Muscle layer of duodenum (tissue), 2 donors: Measurements from ENCODE around the gene UPF3A.

ENCODE experiments used
- H3K27ac ChIP-seq: one replicate; pipeline ENCODE4 v1.7.0; 2013; ENCODE audit warnings: mild to moderate bottlenecking, low read length
- H3K27me3 ChIP-seq: one replicate; pipeline ENCODE4 v1.7.0; 2013; ENCODE audit warnings: low read depth, mild to moderate bottlenecking, control low read depth, low read length
- H3K36me3 ChIP-seq, 2 donors: one replicate each; pipeline ENCODE4 v1.7.0; 2013; ENCODE audit warnings: low read length in 2 of 2, control low read depth in 1 of 2, mild to moderate bottlenecking in 1 of 2; ENCODE audit not compliant: insufficient read depth in 2 of 2, control insufficient read depth in 1 of 2
- H3K4me1 ChIP-seq, 2 donors: one replicate each; pipeline ENCODE4 v1.7.0; 2013; ENCODE audit warnings: low read length in 2 of 2, mild to moderate bottlenecking in 2 of 2, control low read depth in 1 of 2, moderate library complexity in 1 of 2; ENCODE audit not compliant: insufficient read depth in 2 of 2, control insufficient read depth in 1 of 2
- H3K4me3 ChIP-seq, 2 donors: one replicate each; pipeline ENCODE4 v1.7.0; 2013; ENCODE audit warnings: low read length in 2 of 2, low read depth in 1 of 2, mild to moderate bottlenecking in 1 of 2
- H3K9me3 ChIP-seq, 2 donors: one replicate each; pipeline ENCODE4 v1.7.0; 2013; ENCODE audit warnings: low read length in 2 of 2, control low read depth in 1 of 2, mild to moderate bottlenecking in 1 of 2; ENCODE audit not compliant: control insufficient read depth in 1 of 2
- donor health status: healthy.

Gene UPF3A, protein sequence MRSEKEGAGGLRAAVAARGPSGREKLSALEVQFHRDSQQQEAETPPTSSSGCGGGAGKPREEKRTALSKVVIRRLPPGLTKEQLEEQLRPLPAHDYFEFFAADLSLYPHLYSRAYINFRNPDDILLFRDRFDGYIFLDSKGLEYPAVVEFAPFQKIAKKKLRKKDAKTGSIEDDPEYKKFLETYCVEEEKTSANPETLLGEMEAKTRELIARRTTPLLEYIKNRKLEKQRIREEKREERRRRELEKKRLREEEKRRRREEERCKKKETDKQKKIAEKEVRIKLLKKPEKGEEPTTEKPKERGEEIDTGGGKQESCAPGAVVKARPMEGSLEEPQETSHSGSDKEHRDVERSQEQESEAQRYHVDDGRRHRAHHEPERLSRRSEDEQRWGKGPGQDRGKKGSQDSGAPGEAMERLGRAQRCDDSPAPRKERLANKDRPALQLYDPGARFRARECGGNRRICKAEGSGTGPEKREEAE

DNA sequence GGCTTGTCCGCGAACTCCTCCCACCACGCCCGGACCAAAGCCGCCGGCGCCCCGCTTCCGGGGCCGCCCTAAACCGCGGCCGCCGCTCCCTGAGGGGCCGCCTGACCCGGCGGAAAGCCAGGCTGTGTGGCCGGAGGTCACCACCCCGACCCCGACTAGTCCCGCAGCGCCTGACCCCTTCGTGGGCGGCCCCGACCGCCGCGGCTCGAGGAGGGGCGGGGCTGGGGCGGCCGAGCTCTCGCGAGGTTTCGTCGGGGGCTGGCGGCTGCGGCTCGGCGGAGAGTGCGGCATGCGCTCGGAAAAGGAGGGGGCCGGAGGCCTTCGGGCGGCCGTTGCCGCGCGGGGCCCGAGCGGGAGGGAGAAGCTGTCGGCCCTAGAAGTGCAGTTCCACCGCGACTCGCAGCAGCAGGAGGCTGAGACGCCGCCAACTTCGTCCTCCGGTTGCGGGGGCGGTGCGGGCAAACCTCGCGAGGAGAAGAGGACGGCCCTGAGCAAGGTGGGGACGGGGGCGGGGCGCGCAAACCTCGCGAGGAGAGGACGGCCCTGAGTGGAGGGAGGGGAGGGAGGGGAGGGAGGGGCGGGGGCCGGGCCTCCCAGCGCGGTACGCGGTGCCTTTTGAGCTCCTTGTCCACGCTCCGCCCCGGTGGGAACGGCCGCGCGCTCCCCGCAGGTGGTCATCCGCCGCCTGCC, at the start of gene UPF3A:
Gene UPF3A (plus strand): TSS at position 251 of the 690 bp plus-strand sequence. CDS start 39 bp downstream, at position 290.
- peaks cover under 1 to 6% of the 10 kb centered on the region in 2 donors for H3K36me3 ChIP-seq
- no peaks in the 10 kb centered on the region for H3K9me3 ChIP-seq

DNA sequence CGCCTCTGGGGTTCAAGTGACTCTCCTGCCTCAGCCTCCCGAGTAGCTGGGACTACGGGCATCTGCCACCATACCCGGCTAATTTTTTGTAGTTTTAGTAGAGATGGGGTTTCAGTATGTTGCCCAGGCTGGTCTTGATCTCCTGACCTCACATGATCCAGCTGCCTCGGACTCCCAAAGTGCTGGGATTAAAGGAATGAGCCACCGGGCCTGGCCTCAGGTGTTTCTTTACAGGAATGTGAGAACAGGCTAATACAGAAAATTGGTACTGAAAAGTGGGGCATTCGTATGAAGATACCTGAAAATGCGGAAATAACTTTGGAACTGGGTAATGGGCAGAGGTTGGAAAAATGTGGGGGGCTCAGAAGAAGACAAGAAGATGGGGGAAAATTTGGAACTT, 49.5 kb upstream of the UPF3A start:
- H3K4me1 ChIP-seq = peaks cover 7 to 10% of the 10 kb centered on the region in 2 donors
- no peak overlapping the region for H3K4me3 ChIP-seq
- H3K36me3 ChIP-seq = no peaks in the 10 kb centered on the region
- no peaks in the 10 kb centered on the region for H3K27me3 ChIP-seq
- no peaks in the 10 kb centered on the region for H3K9me3 ChIP-seq
- no peak overlapping the region for H3K27ac ChIP-seq

More for the DNA sequence above, at the start of gene UPF3A:
- peaks cover 13 to 19% of the 10 kb centered on the region in 2 donors for H3K4me1 ChIP-seq
- peak within 1 kb of the TSS; percentile 81 for H3K27ac ChIP-seq
- no peaks in the 10 kb centered on the region for H3K27me3 ChIP-seq
- H3K4me3 ChIP-seq = peak within 1 kb of the TSS; percentile 77 to 88

DNA sequence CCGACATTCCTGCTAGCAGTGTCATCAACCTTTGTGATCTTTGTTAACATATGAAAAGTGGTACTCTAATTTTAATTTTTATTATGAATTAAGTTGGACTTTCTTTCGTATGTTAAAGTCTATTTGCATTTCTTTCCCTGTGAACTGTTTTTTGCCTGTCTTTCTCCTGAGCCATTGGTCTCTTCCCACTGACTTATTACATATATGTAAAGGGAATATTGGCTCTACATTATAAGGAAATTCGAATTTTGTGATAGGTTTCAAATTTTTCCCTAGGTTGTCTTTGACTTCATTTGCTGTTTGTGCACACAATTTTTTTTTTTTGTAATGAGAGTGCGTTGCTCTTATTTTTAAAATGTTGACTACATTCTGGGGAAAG, 47.1 kb upstream of the UPF3A start:
- no peak overlapping the region for H3K27ac ChIP-seq
- peaks cover 7 to 10% of the 10 kb centered on the region in 2 donors for H3K4me1 ChIP-seq
- peaks cover 17 to 21% of the 10 kb centered on the region in 2 donors for H3K36me3 ChIP-seq
- H3K4me3 ChIP-seq = peak overlapping the region; percentile 55 to 96
- H3K27me3 ChIP-seq = no peaks in the 10 kb centered on the region
- H3K9me3 ChIP-seq = no peaks in the 10 kb centered on the region

DNA sequence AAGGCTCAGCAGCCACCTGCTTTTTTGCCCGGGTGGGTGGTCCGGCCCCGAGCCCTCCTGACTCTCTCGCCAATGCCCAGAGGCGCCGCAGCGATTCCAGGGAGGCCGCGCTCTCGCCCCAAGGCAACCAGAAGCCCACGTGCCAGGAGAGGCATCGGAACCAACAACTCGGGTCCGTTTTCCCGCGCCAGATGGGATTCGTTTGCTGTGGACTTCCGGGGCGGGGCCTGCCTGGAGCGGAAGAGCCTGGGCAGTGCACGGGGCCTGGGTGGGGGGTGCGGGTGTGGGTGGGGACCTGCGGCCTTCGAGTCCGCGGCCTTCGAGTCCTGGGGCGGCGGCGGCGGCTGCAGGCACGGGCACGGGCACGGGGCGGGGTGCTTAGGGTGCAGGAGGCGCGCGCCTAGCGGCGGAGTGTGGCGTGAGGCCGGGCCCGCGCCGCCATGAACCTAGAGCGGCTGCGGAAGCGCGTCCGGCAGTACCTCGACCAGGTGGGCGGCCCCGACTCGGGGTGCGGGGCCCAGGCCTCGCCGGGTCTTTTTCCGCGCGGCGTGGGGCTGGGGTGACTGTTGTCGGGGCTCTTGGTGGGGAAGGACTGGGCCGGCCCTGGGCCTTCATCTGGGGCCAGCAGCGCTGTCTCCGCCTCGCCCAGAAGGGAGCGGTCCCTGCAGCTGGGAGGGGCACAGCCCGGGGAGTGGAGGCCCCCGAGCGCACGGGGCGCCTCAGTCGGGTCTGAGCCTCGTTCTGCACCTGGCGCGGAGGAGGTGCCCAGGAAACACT, 46.6 kb upstream of the UPF3A start, which contains the start of gene CDC16:
Gene CDC16 (plus strand): TSS at position 253 of the 777 bp plus-strand sequence. CDS start 188 bp downstream, at position 441.
- no peaks in the 10 kb centered on the region for H3K9me3 ChIP-seq
- peak within 1 kb of the TSS; percentile 67 for H3K27ac ChIP-seq
- H3K36me3 ChIP-seq = peaks cover 22 to 26% of the 10 kb centered on the region in 2 donors
- peaks cover 7 to 10% of the 10 kb centered on the region in 2 donors for H3K4me1 ChIP-seq
- no peaks in the 10 kb centered on the region for H3K27me3 ChIP-seq
- H3K4me3 ChIP-seq = peak within 1 kb of the TSS; percentile 94 to 96

DNA sequence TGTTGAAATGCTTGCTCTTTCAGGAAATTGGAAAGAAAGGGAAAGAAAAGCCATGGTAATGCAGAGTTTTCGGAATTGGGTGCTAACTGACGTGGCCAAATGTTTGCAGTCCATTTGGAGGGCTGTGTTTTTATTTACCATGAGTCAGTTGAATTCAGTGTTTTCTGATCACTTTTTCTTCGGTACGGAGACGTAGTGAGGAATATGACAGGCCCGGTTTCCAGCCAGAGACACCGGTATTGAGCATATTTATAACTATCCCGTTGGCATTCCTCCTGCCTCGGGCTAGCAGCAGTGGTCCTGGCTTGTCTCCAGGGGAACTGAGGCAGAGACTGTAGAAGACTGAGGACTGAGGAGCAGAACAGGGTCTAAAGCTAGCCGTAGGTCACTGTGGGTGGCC, 45.7 kb upstream of the UPF3A start:
- peak overlapping the region; percentile 94 to 96 for H3K4me3 ChIP-seq
- H3K4me1 ChIP-seq = peaks cover 7 to 10% of the 10 kb centered on the region in 2 donors
- H3K27ac ChIP-seq = peak overlapping the region; percentile 67

DNA sequence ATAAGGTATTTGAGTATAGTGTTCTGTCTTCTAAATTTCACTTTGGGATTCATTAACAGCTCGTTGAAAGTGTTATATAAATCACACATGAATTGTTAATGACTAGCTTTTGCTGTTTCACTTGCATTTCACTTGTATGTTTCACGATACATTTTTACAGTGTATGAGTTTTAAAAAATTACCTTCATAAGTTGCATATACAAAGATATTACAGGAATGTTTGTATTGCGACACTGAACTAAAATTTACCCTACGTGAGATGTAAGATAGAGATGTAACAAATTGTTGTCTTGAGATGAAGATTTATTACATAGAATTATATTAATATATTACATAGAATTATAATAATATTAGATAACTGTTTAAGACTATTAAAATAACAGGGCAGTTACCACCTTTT, 45.2 kb upstream of the UPF3A start:
- Histone ChIP-seq H3K9me3 (no peaks in the 10 kb centered on the region), H3K4me3 (peak overlapping the region; percentile 94 to 96), H3K36me3 (peaks cover 31 to 40% of the 10 kb centered on the region in 2 donors), H3K27ac (no peak overlapping the region), H3K27me3 (no peaks in the 10 kb centered on the region), H3K4me1 (peaks cover 7 to 10% of the 10 kb centered on the region in 2 donors)

More for the DNA sequence above, 45.7 kb upstream of the UPF3A start:
- Histone ChIP-seq H3K36me3 (peaks cover 26 to 35% of the 10 kb centered on the region in 2 donors), H3K27me3 (no peaks in the 10 kb centered on the region), H3K9me3 (no peaks in the 10 kb centered on the region)

DNA sequence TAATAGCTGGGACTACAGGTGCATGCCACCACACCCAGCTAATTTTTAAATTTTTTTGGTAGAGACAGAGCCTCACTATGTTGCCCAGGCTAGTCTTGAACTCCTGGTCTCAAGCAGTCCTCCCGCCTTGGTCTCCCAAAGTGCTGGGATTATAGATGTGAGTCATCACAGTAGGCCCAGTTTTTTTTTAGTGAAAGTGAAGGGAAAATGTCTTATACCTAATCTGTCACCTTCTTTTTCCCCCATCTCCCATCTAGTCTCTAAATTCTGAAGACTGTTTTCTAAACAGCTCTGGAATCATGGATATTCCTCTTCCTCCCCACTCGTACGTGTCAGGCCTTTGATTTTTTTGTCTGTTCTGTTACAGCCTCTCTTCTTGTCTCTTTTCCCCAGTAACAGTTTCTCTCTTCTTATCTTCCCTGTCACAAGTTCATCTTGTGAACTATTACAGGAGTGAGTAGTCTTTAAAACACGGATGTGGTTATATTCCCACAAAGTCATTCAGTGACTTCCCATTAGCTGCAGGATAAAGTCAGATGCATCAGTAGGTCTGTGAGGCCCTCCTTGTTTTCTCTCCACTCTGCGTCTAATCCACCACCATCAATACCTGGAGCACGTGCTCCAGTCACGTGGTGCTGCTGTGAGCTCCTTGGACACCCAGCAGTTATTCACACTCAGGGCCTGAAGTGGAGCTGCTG, 43.8 kb upstream of the UPF3A start:
- Histone ChIP-seq H3K27me3 (no peaks in the 10 kb centered on the region), H3K9me3 (no peaks in the 10 kb centered on the region), H3K36me3 (peaks cover 43 to 54% of the 10 kb centered on the region in 2 donors), H3K4me1 (peaks cover 7 to 10% of the 10 kb centered on the region in 2 donors), H3K27ac (no peak overlapping the region), H3K4me3 (no peak overlapping the region)

DNA sequence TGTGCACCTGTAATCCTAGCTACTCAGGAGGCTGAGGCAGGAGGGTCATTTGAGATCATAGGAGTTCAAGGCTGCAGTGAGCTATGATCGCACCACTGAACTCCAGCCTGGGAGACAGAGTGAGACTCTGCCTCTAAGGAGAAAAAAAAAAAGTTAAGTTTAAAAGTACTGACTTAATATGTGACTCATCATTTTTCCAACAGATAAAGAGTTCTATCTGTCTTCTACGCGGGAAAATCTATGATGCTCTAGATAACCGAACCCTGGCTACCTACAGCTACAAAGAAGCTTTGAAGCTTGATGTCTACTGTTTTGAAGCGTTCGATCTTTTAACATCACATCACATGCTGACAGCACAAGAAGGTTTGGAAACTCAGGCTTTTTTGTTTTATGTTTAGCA, 39.5 kb upstream of the UPF3A start:
- Histone ChIP-seq H3K9me3 (no peaks in the 10 kb centered on the region), H3K27ac (no peak overlapping the region), H3K4me3 (no peak overlapping the region), H3K27me3 (no peaks in the 10 kb centered on the region), H3K4me1 (no peaks in the 10 kb centered on the region), H3K36me3 (peaks cover 85 to 95% of the 10 kb centered on the region in 2 donors)

DNA sequence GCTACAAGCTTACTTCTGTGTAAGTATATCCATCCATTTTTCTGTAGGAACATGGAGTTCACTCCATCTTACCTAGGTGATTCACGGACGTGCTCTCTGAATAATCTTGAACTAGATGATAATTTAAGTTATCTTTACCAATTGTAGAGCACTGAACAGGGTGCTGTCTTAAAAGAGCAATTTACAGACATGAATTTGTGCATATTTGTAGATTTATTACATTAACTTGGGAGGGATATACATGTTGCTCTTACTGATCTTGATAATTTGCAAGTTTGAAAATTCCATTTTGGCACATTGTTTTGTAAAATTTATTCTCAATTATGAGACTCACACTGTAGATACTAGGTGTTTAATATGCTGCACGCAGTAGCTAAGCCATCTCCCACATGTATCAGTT, 37.4 kb upstream of the UPF3A start:
- H3K4me3 ChIP-seq = no peak overlapping the region
- no peaks in the 10 kb centered on the region for H3K9me3 ChIP-seq
- peaks cover 75 to 95% of the 10 kb centered on the region in 2 donors for H3K36me3 ChIP-seq
- H3K4me1 ChIP-seq = no peaks in the 10 kb centered on the region
- no peak overlapping the region for H3K27ac ChIP-seq
- no peaks in the 10 kb centered on the region for H3K27me3 ChIP-seq

DNA sequence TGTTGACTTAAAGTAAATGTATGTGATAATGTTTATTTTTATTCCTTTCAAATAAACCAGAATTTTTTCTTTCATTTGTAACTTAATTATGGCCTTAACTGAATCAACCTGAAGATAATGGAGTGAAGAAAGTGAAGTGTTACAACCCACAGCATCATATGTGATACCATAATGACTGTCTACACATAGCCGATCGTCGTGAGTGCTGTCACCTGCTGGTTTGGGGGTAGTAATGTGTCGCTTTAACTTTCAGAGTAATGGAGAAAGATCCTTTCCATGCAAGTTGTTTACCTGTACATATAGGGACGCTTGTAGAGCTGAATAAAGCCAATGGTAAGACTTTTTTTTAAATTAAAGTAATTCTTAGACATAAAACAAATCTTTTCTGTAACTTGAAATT, 36.8 kb upstream of the UPF3A start:
- no peak overlapping the region for H3K4me3 ChIP-seq
- H3K27ac ChIP-seq = no peak overlapping the region
- H3K9me3 ChIP-seq = no peaks in the 10 kb centered on the region
- H3K4me1 ChIP-seq = no peaks in the 10 kb centered on the region
- H3K27me3 ChIP-seq = no peaks in the 10 kb centered on the region
- peaks cover 69 to 95% of the 10 kb centered on the region in 2 donors for H3K36me3 ChIP-seq
